Lung (tissue), 12 donors: ENCODE results near the gene AGRP. TPM values are rescaled to one million over a fixed set of nuclear protein-coding genes. Genes with fewer than 3 reads are reported as not detected.

Experiments
- ATAC-seq: fragments of 200-7000 bp; cut with Tn5 transposase; one replicate; pipeline ENCODE4 v1.9.1; 2020; ENCODE audit warnings: moderate number of reproducible peaks; ENCODE audit not compliant: insufficient read depth, low FRiP score
- DNase-seq, 3 donors: peaks; one replicate each; pipeline ENCODE4 v3.0.0-alpha.2; 2013 to 2017
- H3K27ac ChIP-seq, 2 donors: one replicate each; pipeline ENCODE4 v1.5.1; 2013; ENCODE audit warnings: mild to moderate bottlenecking in 2 of 2, moderate library complexity in 2 of 2, control low read depth in 1 of 2, inconsistent platforms in 1 of 2, low read depth in 1 of 2, low read length in 1 of 2
- H3K27me3 ChIP-seq, 3 donors: one replicate each; pipeline ENCODE4 v1.5.1; 2013; ENCODE audit warnings: low read length in 2 of 3; ENCODE audit not compliant: control insufficient read depth in 3 of 3, insufficient read depth in 3 of 3
- H3K36me3 ChIP-seq, 4 donors: one replicate each; pipeline ENCODE4 v1.5.1; 2013; ENCODE audit warnings: low read length in 4 of 4, mild to moderate bottlenecking in 1 of 4, moderate library complexity in 1 of 4; ENCODE audit not compliant: control insufficient read depth in 4 of 4, insufficient read depth in 4 of 4
- H3K4me1 ChIP-seq, 5 donors: one replicate each; pipeline ENCODE4 v1.5.1; 2013; ENCODE audit warnings: low read length in 5 of 5, mild to moderate bottlenecking in 2 of 5, moderate library complexity in 1 of 5; ENCODE audit not compliant: control insufficient read depth in 5 of 5, insufficient read depth in 5 of 5
- H3K4me3 ChIP-seq: one replicate; pipeline ENCODE4 v1.5.1; 2013; ENCODE audit warnings: mild to moderate bottlenecking, control low read depth, moderate library complexity
- H3K9ac ChIP-seq, 2 donors: one replicate each; pipeline ENCODE4 v1.5.1; 2013; ENCODE audit warnings: low read length in 2 of 2, control low read depth in 1 of 2; ENCODE audit not compliant: insufficient read depth in 1 of 2
- H3K9me3 ChIP-seq, 4 donors: one replicate each; pipeline ENCODE4 v1.5.1; 2013; ENCODE audit warnings: low read length in 3 of 4, mild to moderate bottlenecking in 1 of 4, moderate library complexity in 1 of 4; ENCODE audit not compliant: control insufficient read depth in 4 of 4, insufficient read depth in 3 of 4
- WGBS, 2 donors: extraction: QIAGEN DNeasy Blood & Tissue Kit; methylation state at CpG; one replicate each; pipeline ENCODE4 v1.1.7; 2013; 5-methylcytosine and 5-hydroxymethylcytosine counted together
- polyA plus RNA-seq, 2 donors: library from polyadenylated mRNA; stranded (reverse); fragments of 200-250 nt; gene quantifications; one replicate each; pipeline ENCODE4 v1.2.1, GENCODE V29; 2013
- total RNA-seq, 2 donors: library from RNA; depleted of rRNA in 1 of 2; stranded (reverse); fragments of >200 nt in 1 of 2; gene quantifications; one replicate each; pipeline ENCODE4 v1.2.1, GENCODE V29; 2014 to 2021
- TF ChIP-seq, protein P1 (sequence below): IDR thresholded peaks from 2 replicates; pipeline ENCODE4 v1.5.1; 2012; ENCODE audit warnings: mild to moderate bottlenecking; ENCODE audit errors: control extremely low read depth, extremely low read depth
- donor health status: control.
- donor health status: control.
- donor health status: Bipolar disorder and iron deficiency.
- donor health status: healthy.
- donor health status: DM: yes; HTN: yes; CAD: no.

The AGRP gene
- total and polyA plus RNA-seq, 4 donors, result 0.97 to 8.3 (median 1.4) TPM; not detected in 1

DNA sequence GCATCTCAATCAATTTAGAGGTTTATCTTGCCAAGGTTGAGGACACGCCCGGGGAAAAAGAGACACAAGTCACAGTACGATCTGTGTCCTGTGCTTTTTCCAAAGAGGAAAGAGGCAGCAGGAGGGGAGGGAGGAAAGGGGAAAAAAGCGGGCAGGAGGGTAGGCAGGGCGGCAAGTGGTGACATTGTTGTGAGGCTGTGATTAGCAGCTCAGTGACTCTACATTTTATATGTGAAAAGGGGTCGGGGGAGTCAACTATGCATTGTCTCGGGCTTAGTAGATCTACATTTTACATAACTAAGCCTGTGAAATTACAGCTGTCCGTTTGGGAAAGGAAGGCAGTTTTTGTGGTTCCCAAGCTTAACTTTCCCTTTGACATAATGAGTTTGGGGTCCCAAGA, 23.1 kb upstream of the AGRP start:
- 74 to 79% methylated on average over 8 of the region's 8 CpGs for whole genome bisulfite sequencing, 2 donors

DNA sequence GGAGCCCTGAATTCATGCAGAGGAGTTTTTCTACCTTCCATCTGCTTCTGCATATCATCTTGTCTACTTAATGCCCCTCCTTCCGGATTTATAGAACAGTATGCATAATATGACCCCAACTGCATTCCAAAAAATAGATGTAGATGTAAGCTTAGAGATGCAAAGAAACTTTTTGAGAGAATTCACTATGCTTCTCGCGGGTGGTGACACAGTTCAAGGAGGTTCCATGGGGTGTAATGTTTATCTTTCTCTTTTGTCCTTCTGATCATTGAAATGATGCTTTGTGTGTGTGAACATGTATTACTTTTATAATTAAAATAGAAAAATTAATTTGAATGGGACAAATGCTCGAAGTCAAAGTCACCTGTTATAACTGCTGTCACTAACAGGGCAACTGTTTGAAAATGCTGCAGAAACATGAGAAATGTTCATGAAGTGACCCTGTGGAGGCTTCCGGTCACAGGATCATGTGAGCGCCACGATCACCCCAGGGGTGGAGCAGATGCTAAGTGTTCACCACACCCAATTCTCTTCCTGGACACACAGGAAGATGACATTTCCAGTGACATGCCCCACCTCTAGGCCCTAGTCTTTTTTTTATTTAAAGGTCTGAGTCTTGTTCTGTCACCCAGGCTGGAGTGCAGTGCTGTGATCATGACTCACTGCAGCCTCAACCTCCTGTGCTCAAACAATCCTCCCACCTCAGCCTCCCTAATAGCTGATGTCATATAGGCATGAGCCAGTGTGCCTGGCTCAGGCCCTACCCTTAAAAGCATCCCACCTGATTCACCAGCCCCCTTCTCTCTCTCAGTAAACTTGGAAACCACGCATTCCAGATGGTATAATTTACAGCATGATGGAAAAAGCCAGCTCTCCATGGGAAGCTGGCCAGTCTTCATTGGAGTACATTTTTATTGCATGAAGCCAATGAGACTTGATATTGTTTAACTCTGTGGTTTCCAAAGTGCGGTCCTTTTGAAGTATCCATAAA, 21.0 kb upstream of the AGRP start:
- H3K4me3 ChIP-seq, result no peak overlapping the region
- WGBS, 2 donors, result 58 to 68% methylated on average over 9 of the region's 9 CpGs
- H3K36me3 ChIP-seq, result no peaks in the 10 kb centered on the region
- no peaks in the 10 kb centered on the region for H3K4me1 ChIP-seq
- peak; percentile 75 for ATAC-seq
- TF ChIP-seq, protein P1, sequence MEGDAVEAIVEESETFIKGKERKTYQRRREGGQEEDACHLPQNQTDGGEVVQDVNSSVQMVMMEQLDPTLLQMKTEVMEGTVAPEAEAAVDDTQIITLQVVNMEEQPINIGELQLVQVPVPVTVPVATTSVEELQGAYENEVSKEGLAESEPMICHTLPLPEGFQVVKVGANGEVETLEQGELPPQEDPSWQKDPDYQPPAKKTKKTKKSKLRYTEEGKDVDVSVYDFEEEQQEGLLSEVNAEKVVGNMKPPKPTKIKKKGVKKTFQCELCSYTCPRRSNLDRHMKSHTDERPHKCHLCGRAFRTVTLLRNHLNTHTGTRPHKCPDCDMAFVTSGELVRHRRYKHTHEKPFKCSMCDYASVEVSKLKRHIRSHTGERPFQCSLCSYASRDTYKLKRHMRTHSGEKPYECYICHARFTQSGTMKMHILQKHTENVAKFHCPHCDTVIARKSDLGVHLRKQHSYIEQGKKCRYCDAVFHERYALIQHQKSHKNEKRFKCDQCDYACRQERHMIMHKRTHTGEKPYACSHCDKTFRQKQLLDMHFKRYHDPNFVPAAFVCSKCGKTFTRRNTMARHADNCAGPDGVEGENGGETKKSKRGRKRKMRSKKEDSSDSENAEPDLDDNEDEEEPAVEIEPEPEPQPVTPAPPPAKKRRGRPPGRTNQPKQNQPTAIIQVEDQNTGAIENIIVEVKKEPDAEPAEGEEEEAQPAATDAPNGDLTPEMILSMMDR, result no peak
- H3K27ac ChIP-seq, result peak overlapping the region in 1 of 2 donors; percentile 89
- no peak overlapping the region for H3K9ac ChIP-seq
- peak in 1 of 3 donors; percentile 28 for DNase-seq
- no peaks in the 10 kb centered on the region for H3K27me3 ChIP-seq
- H3K9me3 ChIP-seq, result no peaks in the 10 kb centered on the region

More for the DNA sequence above, 23.1 kb upstream of the AGRP start:
- Histone ChIP-seq H3K9me3 (no peaks in the 10 kb centered on the region), H3K4me1 (no peaks in the 10 kb centered on the region), H3K9ac (no peak overlapping the region), H3K27ac (no peak overlapping the region), H3K36me3 (no peaks in the 10 kb centered on the region), H3K27me3 (no peaks in the 10 kb centered on the region), H3K4me3 (no peak overlapping the region)
- DNase-seq (no peak), ATAC-seq (no peak)
- TF ChIP-seq, protein P1, result no peak

DNA sequence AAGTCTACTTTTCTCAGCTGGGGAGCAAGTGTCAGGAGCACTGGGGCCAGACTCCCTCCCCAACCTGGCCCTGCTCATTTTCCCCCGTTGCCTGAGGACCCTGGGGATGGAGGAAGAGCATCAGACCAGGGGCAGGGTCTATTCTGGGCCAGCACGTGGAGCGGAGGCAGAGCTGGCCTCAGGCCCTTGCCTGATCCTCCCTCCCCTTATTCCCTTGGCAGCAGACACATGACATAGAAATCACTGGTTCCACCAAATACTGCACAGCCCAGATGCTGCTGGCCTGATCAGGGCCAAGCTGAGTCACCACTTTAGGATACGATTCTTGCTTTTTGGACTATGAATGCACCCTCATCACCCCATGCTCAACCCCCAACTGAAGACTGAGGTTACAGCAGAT, 15.8 kb upstream of the AGRP start:
- Histone ChIP-seq H3K27me3 (no peaks in the 10 kb centered on the region), H3K4me1 (no peaks in the 10 kb centered on the region), H3K27ac (no peak overlapping the region), H3K9ac (no peak overlapping the region), H3K9me3 (no peaks in the 10 kb centered on the region), H3K36me3 (peaks cover 0 to 2% (median 0%) of the 10 kb centered on the region in 4 donors), H3K4me3 (no peak overlapping the region)
- TF ChIP-seq, protein P1, result no peak
- DNase-seq (no peak), ATAC-seq (no peak)
- WGBS, 2 donors, result 80 to 86% methylated on average over 4 of the region's 4 CpGs
